GM19043 (cell line): ENCODE results near the gene SMCO1.
A peak's percentile ranks its signal among the peaks of the same experiment; 100 is the strongest.
"Not testable (repeated sequence)": the region's sequence is repeated elsewhere in the genome, so short reads cannot be mapped to it uniquely, and the experiment has no call there.

Experiments used
- ATAC-seq: cut with Tn5 transposase; IDR thresholded peaks from one replicate; pipeline ENCODE4 v1.9.1; 2021; ENCODE audit warnings: low read depth; ENCODE audit not compliant: unreplicated experiment

Gene SMCO1

DNA sequence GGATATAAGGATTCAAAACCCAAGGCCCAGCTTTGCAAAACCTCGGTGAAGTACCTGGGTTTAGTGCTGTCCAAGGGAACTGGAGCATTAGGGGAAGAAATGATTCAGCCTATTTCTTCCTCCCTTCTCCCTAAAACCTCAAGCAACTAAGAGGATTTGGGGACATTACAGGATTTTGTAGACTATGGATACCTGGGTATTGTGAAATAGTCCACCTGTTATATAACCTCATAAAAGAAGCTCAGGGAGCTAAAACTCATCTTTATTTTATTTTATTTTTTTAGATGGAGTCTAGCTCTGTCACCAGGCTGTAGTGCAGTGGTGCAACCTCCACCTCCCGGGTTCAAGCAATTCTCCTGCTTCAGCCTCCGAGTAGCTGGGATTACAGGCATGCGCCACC is 8.7 kb upstream of the SMCO1 start:
- ATAC-seq = no peak

DNA sequence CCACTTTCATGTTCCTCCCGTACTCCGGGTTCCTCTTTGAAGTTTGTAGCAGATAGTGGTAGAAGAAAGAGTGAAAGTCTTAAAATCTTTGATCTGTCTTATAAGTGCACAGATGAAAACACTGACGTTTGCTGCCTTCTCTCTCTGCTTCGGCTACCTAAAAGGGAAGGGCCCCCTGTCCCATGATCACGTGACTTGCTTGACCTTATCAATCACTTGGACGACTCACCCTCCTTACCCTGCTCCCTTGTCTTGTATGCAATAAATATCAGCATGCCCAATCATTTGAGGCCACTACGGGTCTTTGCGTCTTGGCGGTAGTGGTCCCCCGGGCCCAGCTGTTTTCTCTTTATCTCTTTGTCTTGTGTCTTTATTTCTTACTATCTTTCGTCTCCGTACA is 6.1 kb upstream of the SMCO1 start:
- ATAC-seq = not testable (repeated sequence)

DNA sequence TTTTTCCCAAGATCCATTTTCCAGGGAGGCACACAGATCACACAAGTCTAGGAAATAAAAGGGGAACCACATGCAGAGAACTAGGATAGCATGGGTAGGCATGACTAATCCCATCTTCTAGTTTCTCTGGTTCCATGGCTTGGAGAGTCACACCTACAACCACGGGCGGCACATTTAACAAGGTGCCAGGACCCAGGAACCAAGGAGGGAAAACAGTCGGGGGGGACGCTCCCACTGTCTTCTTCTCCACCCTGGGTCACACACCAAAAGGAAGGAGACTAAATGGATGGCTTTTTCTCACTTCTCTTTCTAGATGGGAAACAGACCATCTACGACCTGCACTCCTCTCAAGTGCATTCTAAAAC is 4.6 kb upstream of the SMCO1 start:
- no peak for ATAC-seq

DNA sequence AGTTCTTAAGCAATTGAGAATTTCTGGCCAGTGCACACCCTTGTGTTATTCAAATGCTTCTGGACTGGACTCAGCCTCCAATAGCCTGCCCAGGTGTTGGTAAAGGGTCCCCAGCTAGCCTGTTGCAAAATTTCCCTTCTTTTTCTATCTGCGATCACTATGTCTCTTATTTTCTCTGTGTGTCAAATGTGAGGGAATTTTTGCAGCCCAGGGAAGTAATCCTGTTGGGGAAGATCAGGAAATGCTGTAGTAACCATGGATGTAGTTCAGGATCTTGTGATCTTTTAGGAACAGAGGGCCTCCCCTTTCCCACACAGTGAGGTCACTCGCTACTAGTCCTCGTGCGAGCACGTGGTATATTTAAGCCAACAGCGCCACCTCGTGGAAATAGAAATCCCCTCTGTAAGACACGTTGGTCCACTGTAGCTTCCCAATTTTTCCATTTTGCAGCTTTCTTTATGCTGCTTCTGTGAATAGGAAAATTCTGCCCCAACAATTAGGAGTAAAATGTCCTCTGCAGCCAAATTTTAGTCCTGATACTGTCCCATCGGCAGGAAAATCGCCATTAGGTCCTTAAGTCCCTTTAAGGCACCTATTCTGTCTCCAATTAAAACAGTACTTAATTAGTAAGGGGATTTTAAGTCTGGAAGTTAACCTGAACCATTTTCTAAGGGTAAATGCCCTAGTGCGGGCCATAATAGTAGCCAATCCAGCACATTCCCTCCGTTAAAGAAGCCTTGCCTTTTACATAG is 4.0 kb upstream of the SMCO1 start:
- ATAC-seq = no peak

DNA sequence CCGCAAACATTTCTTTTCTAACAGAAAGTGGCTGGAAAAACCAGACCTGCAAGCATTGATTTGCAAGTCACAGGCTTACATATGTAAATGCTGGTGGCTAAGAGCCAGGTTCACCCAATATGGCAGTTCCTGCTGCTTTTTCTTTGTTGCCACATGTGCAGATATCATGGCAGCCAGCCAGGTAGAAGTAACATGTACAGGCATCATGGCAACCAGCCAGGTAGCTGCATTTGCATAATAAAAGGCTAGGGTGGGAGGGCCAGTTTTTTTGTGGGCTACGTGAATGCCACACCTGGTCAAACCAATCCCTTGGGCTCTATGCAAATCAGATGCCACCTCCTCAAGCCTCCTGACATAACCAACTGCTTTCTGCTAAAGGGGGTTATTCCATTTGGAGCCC is 2.8 kb upstream of the SMCO1 start:
- no peak for ATAC-seq

DNA sequence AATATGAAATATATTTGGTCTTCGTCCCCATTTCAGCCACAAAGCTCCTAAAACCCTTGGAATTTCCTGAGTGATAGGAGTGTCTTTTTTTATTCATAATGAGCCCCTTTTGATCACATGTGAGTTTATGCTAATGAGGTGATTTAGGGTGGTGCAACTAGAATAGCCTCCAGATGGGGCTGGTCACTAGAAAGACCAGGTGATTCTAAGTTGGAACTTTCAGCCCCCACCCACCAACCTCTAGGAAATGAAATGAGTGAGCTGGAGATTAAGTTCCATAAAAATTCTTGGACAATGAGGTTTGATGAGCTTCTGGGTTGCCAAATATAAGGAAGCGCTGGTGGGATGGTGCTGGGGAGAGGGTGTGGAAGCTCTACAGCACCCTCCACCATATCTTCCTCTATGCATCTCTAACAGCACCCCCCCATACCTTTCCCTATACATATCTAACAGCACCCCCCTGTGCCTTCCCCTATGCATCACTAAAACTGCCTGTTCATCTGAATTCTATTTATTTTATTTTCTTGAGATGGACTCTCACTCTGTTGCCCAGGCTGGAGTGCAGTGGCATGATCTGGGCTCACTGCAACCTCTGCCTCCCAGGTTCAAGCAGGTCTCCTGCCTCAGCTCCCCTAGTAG is 2.1 kb upstream of the SMCO1 start:
- no peak for ATAC-seq

DNA sequence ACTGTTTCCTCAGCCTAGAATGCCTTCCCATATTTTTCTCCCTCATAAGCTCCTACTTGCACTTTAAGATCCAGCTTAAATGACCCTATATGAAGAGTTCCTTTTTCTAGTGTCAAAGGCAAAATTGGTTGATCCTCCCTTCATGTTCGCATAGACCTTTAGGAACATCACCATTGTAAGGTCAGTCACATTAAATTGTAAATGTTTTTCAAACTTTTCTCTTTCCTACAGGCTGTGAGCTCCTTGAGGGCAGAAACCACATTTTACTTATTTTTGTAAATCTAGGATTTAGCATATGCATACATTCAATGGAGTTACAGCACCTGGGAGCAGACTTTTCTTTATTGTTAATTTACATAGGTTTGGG is 813 bp downstream of the SMCO1 start:
- ATAC-seq = no peak

DNA sequence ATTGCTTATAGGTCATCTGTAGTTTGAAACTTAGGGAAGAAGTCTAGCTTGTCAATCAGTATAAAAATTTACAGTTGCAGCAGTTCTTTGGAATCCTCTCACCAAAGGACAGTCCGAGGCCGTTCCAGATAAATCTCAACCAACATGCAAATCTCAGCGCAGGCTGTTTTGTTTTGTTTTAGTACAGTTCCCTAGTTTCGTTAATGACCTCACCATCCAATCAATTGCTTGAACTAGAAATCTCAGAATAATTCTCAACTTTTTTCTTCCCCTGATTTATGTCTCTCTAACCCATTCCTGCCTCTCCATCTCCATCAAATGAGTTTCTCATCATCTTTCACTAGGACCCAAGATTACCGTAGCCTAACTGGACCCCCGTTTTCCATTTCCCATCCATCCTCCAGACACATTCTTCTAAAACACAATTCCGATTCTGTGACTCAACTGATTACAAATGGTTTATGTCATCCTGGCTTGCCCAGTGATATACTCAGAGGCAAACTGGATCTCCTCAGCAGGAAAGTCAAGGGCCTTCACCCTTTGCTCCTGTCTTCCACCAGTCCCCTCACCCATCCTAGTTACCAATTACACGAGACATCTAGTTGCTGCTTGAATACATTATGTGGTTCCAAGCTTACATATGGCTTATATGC is 1.3 kb downstream of the SMCO1 start:
- ATAC-seq = no peak

DNA sequence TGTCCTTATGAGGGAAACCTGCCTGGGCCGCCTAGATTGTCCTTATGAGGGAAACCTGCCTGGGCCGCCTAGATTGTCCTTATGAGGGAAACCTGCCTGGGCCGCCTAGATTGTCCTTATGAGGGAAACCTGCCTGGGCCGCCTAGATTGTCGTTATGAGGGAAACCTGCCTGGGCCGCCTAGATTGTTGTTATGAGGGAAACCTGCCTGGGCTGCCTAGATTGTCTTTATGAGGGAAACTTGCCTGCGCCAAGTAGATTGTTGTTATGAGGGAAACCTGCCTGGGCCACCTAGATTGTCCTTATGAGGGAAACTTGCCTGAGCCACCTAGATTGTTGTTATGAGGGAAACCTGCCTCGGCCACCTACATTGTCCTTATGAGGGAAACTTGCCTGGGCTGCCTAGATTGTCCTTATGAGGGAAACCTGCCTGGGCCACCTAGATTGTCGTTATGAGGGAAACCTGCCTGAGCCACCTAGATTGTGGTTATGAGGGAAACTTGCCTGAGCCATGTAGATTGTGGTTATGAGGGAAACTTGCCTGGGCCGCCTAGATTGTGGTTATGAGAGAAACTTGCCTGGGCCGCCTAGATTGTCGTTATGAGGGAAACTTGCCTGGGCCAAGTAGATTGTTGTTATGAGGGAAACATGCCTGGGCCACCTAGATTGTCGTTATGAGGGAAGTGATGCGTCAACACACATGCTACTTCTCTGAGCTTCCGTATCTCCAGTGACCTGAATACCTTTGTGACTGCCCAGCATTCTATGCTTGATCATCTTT is 3.3 kb downstream of the SMCO1 start:
- not testable (repeated sequence) for ATAC-seq

DNA sequence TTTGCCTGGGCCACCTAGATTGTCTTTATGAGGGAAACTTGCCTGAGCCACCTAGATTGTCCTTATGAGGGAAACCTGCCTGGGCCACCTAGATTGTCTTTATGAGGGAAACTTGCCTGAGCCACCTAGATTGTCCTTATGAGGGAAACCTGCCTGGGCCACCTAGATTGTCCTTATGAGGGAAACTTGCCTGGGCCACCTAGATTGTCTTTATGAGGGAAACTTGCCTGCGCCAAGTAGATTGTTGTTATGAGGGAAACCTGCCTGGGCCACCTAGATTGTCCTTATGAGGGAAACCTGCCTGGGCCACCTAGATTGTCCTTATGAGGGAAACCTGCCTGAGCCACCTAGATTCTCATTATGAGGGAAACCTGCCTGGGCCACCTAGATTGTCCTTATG is 4.0 kb downstream of the SMCO1 start:
- ATAC-seq = not testable (repeated sequence)

DNA sequence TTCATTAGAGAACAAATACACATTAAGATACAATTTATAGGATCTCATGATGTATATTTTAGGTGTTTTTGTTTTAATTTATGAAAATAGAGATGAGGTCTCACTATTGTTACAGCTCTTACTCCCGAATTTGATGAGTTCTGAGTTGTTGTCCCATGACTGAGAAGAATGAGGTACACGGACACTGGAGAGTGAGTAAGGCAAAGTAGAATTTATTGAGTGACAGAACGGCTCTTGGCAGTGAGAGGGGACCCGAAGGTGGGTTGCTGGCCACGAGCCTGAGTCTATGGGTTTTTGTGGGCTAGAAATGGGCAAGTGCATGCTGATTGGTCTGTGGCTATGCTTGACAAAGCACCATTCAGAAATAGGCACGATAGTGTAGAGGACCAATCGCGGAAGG is 8.5 kb downstream of the SMCO1 start:
- no peak for ATAC-seq

DNA sequence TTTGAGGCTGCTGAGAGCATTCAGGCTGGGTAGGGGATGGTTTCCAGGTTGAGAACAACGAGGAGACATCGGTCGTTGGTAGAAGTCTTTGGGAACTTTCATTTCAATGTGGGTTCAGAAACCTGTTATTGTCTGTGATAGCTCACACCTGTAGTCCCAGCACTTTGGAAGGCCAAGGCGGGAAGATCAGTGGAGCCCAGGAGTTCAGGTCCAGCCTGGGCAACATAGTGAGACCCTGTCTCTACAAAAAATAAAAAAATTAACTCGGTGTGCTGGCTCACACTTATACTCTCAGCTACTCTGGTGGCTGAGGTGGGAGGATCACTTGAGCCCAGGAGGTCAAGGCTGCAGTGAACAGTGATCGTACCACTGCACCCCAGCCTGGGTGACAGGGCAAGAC is 10.6 kb downstream of the SMCO1 start:
- ATAC-seq = no peak

DNA sequence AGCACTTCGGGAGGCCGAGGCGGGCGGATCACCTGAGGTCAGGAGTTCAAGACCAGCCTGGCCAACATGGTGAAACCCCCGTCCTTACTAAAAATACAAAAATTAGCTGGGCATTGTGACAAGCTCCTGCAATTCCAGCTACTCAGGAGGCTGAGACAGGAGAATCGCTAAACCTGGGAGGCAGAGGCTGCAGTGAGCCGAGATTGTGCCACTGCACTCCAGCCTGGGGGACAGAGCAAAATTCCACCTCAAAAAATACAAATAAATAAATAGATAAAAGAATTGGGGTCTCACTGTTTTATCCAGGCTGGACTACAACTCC is 11.1 kb downstream of the SMCO1 start:
- not testable (repeated sequence) for ATAC-seq

DNA sequence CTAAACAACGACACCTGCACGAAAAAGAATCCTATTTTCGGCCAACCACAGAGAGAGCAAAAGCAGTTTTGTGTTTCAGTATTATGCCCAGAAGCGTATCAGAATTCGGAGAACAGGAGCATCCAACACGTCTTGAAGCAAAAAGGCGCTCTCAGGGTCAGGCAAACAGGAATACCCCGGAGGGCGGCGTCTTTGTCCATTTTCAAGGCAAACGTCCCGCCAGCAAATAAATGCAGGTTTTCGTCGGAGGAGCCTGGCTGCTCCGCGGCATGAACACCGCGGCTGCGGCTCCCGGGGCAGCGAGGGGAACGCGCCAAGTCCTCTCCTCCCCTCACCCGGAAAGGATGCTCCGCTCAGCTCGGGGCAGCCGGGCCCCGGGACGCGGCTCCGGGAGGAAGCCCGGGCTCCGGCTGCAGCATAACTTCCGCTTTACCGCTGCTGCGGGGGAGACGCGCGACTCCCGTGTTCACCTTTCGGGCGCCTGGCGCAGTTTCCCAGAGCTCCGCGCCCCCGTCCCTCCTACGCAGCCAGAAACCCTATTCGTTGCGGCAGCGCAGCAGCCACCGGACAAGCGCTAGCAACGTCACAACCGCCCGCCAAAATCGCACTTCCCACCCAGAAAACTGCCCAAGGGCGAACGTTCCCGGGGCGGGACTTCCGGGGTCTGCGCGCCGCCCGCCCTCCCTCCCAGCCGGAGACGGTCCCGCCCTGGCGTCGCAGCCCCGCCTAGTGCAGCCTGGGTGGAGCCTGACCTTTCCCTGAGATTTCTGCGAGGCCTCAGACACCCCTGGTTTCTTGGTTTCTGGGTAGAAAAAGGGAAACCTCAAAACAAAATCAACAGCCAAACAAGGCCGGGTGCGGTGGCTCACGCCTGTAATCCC is 11.7 kb downstream of the SMCO1 start, which contains the start of gene RNF168:
RNF168 (minus strand) TSS at position 573 of the 881 bp plus-strand sequence. CDS start 595 bp downstream, outside the sequence.
- ATAC-seq = peak; percentile 79

DNA sequence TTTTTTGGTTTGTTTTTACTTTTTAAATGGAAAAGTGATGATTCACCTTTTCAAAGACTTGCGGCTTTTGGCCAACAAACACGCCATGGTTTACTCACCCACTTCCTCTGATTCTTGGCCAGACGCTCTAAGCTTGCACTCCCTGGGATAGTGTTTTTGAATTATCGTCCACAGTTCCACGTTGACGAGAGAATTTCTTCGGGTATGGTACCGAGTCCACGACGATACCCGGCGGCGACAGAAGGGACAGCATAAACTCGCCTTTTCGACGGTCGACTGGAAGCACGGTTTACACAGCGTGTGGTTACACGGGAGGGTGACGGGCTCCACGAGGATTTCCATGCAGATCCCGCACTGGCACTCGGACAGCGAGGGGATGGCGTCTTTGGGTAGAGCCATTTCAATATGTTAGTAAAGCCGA is 12.4 kb downstream of the SMCO1 start:
- ATAC-seq = no peak

DNA sequence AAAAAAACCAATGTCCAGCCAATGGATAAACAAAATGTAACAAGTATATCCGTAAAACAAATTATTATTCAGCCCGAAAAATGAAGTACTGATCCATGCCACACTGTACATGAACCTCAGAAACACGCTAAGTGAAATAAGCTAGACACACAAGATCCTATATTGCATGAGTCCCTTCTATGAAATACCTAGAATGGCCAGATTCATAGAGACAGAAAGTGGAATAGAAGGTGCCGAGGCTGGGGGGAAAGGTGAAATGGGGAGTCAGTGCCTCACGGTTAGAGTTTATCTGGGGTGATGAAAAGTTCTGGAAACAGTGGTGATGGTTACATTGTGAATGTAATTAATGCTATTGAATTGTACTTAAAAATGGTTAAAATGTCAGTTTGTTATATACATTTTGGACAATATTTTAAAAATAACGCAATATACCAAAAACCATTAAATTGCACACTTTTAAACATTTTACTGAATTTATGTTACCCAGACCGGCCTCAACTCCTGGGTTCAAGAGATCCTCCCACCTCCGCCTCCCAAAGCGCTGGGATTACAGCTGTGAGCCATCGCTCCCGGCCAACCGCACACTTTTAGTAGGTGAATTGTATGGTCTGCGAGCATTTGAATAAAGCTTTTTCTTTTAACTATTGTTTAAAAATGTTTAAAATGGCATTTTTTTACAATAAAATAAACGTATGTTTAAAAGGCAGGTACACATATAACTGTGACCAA is 13.7 kb downstream of the SMCO1 start:
- ATAC-seq = no peak

DNA sequence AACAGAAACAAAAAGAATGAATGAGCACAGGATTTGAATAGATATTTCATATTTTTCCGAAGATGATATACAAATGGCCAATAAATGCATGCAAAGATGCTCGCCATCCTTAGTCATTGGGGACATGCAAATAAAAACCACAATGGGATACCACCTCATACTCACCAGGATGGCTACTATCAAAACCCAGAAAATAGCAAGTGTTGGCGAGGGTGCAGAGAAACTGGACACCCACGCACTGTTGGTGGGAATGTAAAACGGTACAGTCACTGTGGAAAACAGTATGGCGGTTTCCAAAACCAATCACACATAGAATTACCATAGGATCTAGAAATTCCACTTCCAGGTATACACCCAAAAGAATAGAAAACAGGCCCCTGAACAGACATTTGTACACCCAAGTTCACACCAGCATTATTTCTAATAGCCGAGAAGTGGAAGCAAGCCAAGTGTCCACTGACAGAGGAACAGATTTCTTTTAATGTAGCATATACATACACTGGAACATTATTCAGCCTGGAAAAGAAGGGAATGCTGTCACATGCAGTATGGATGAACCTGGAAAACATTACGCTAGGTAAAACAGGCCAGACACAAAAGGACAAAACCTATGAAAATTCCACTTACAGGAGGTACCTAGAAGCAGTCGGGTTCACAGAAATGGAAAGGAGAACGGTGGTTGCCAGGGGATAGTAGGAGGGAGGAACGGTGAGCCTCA is 15.2 kb downstream of the SMCO1 start:
- no peak for ATAC-seq

DNA sequence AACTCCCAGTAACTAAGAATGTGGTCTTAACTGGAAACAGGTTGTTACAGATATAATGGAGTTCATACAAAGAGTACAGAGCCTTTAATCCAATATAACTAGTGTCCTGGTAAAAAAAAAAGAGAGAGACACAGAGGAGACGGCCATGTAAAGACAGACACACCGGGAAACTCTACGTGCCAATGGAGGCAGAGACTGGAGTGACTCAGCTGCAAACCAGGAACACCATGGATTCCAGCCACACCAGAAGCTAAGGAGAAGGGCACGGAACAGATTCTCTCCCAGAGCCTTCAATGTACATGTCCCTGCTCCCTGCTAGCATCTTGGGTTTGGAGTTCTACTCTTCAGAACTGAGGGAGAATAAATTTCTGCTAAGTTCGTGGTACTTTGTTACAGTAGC is 16.1 kb downstream of the SMCO1 start:
- ATAC-seq = no peak

DNA sequence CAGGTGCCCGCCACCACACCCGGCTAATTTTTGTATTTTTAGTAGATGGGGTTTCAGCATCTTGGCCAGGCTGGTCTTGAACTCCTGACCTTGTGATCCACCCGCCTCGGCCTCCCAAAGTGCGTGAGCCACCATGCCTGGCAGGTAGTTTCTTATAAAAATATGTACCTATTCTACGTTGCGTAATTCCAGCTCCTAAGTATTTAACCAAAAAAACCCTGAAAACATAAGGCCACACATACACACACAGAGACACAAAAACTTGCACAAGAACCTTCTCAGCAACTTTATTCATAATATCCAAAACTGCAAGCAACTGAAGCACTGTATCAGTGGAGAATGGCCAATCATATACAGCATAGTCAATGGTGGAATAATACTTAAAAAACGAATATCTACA is 16.8 kb downstream of the SMCO1 start:
- ATAC-seq = no peak
